ENCODE data around the gene TNFRSF4.

Gene TNFRSF4

DNA sequence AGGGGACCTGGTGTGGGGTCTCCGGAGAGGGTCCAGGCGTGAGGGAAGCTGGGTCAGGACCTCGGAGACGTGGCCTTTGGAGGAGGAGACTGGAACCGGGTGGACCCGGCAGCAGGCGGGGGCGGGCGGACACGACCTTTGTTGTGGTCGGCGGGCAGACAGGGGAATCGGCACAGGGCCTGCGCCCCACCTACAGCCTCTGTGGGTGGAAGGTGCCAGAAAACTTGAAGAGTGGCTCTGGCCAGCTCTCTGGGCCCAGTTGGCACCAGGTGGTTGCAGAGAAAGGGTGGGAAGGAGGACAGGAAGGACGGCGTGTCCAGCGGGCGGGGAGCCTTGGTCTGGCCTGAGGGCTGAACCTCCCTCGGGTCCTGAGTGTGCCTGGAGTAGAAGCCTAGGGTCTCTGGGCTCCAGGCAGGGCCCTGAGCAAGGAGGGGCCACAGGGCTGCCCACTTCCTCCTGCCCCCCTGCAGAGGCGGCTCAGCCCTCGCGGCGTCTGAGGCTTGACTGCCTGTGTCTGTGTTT lies 48.0 kb downstream of the TNFRSF4 start:
- Mint-ChIP-seq H3K4me1 (ENCODE audit: low read depth) (peaks cover 4% of the 10 kb centered on the region), H3K27ac (no peak overlapping the region), H3K9me3 (no peaks in the 10 kb centered on the region), H3K27me3 (ENCODE audit: low read depth) (peaks cover 4% of the 10 kb centered on the region), H3K36me3 (ENCODE audit: low read depth) (no peaks in the 10 kb centered on the region), H3K4me3 (no peak overlapping the region)
- DNase-seq (ENCODE audit: low spot score) = no peak

GRCh38 chr1:1165485-1165884 lies 48.5 kb downstream of the TNFRSF4 start:
- no peaks in the 10 kb centered on the region for H3K36me3 Mint-ChIP-seq (ENCODE audit: low read depth)
- no peak for DNase-seq (ENCODE audit: low spot score)
- peaks cover 4% of the 10 kb centered on the region for H3K4me1 Mint-ChIP-seq (ENCODE audit: low read depth)
- H3K27me3 Mint-ChIP-seq (ENCODE audit: low read depth) = peaks cover 4% of the 10 kb centered on the region
- no peak overlapping the region for H3K4me3 Mint-ChIP-seq
- H3K9me3 Mint-ChIP-seq = no peaks in the 10 kb centered on the region
- H3K27ac Mint-ChIP-seq = no peak overlapping the region

DNA sequence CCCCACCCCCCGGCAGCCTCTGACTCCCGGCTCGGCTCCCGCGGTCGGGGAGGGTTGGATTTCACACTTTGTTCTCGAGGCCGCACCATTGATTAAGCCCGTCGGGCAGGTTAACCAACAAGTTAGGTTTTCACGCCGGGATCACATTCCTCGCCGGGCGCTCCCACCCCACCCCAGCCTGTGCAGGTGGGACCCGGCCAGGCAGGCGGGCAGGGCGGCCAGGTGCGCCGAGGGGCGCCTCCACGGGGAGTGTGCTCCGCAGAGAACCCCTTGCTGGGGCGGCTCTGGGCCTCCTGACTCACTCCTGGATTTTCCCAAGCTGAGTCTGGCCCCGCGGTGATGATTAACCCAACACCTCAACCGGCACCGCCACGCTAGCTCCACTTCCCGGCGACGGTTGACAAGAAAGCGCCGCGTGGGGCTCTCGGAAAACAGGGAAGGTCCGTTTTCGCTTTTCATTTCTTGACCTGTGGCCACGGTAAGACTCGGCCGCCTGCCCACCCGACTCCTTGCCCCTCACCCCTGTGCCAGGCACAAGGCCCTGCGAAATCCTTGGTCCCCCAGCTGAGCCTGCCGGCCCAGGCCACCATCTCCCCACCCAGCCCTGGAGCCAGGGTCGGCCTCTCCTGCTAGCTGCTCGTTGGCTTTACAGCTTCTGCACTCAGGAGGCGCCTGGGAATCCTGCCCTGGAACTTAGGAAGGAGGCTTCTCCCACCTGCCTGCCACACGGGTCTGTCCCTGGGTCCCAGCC lies 49.1 kb downstream of the TNFRSF4 start:
- no peak overlapping the region for H3K27ac Mint-ChIP-seq
- H3K9me3 Mint-ChIP-seq = no peaks in the 10 kb centered on the region
- H3K4me1 Mint-ChIP-seq (ENCODE audit: low read depth) = no peaks in the 10 kb centered on the region
- no peaks in the 10 kb centered on the region for H3K36me3 Mint-ChIP-seq (ENCODE audit: low read depth)
- H3K27me3 Mint-ChIP-seq (ENCODE audit: low read depth) = peaks cover 2% of the 10 kb centered on the region
- H3K4me3 Mint-ChIP-seq = no peak overlapping the region
- no peak for DNase-seq (ENCODE audit: low spot score)

DNA sequence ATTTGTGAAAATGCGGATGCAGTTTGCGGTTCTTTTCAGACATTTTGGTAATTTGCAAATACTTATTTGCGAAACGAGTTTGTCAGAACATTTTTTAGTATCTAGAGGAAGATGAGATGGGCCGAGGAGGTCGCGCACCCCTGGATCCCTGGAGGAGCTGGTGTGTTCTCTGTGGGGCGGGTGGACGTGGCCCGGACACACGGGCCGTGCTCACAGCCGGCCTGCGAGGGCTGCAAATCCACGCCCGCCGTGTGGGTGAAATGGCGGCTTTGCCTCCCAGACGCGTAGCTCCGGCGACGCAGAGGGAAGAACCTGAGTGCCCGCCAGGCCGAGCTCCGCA lies 49.6 kb downstream of the TNFRSF4 start:
- H3K4me3 Mint-ChIP-seq = no peak overlapping the region
- no peak for DNase-seq (ENCODE audit: low spot score)
- H3K9me3 Mint-ChIP-seq = no peaks in the 10 kb centered on the region
- peaks cover 2% of the 10 kb centered on the region for H3K27me3 Mint-ChIP-seq (ENCODE audit: low read depth)
- no peaks in the 10 kb centered on the region for H3K36me3 Mint-ChIP-seq (ENCODE audit: low read depth)
- no peak overlapping the region for H3K27ac Mint-ChIP-seq
- H3K4me1 Mint-ChIP-seq (ENCODE audit: low read depth) = no peaks in the 10 kb centered on the region

DNA sequence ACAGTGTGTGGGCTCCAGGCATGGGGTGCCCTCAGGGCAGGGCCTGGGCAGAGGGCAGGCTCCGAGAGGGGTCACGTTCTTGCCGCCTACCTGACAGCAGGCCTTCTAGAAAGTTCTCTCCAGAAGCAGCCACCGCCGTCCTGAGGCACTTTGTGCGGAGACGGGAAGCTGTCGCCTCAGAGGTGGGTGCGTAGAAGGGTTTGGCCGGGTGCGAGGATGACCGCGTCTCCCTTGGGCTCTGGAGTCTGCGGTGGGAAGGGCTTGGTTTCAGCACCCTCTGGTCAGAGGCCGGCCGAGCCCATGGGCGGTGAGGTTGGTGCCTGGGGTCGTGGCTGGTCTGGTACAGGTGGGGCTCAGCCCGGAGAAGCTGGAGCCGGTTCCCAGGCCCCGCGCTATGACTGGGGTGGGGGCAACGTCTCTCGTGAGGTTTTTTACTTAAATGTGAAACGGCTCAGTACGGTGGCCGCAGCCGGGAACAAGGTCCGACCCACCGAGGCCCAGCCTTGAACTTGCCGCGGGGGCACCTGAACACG lies 50.3 kb downstream of the TNFRSF4 start:
- Mint-ChIP-seq H3K36me3 (ENCODE audit: low read depth) (no peaks in the 10 kb centered on the region), H3K27ac (no peak overlapping the region), H3K4me1 (ENCODE audit: low read depth) (no peaks in the 10 kb centered on the region), H3K27me3 (ENCODE audit: low read depth) (peaks cover 2% of the 10 kb centered on the region), H3K4me3 (no peak overlapping the region), H3K9me3 (no peaks in the 10 kb centered on the region)
- no peak for DNase-seq (ENCODE audit: low spot score)

DNA sequence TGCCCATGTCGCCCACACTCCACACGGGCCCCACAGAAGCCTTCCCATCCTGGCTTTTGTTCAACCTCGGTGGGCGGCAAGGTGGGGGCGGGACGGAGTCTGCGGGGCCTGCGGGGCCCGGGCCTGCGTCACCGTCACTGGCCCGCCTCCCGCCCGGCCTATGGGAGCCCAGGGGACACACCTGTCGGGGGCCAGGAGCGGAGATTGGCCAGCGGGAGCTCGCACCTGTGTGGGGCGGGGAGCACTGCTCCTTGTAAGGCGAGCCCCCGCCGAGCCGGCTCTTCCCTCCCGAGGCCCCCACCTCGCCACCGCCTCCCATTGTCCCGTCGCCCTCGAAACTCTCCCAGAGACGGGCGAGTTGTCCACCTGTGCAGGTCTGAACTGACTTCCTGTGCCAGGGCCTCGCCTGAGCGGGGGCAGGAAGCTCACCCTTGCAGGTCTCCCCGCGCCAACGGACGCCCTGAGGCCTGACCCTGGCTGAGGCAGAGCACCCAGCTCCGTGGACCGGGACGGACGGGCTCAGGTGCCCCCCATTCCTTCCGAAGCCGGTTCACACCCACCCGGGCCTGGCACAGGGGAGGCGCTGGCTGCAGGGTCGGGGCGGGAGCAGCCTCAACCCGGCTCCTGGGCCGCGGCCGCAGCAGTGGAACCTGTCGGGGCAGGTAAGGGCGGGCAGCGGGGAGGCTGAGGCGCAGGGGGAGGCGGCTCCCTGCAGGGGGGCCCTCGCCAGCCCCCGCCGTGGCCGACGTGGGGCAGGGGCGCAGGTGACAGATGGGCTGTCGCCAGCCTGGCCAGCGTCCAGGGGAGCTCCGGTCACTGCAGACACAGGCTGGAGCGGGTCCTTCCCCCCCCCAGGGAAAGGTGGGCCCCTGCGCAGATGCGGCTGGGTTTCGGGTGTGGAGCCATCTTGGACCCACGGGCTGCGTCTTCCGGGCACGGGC lies 51.1 kb downstream of the TNFRSF4 start:
- Mint-ChIP-seq H3K4me1 (ENCODE audit: low read depth) (no peaks in the 10 kb centered on the region), H3K4me3 (no peak overlapping the region), H3K36me3 (ENCODE audit: low read depth) (no peaks in the 10 kb centered on the region)

GRCh38 chr1:1161683-1162079 lies 52.3 kb downstream of the TNFRSF4 start:
- no peak for DNase-seq (ENCODE audit: low spot score)
- no peak overlapping the region for H3K27ac Mint-ChIP-seq
- H3K9me3 Mint-ChIP-seq = no peaks in the 10 kb centered on the region
- peaks cover 2% of the 10 kb centered on the region for H3K27me3 Mint-ChIP-seq (ENCODE audit: low read depth)
- no peak overlapping the region for H3K4me3 Mint-ChIP-seq
- H3K36me3 Mint-ChIP-seq (ENCODE audit: low read depth) = no peaks in the 10 kb centered on the region
- no peaks in the 10 kb centered on the region for H3K4me1 Mint-ChIP-seq (ENCODE audit: low read depth)

More for the DNA sequence above, 51.1 kb downstream of the TNFRSF4 start:
- Mint-ChIP-seq H3K27ac (no peak overlapping the region), H3K9me3 (no peaks in the 10 kb centered on the region), H3K27me3 (ENCODE audit: low read depth) (peaks cover 2% of the 10 kb centered on the region)
- no peak for DNase-seq (ENCODE audit: low spot score)

Measured in T-helper 2 cell treated with Interferon-gamma antibody and Interleukin-4, amounts not matched to agents 5 μg/mL and 100 μg/mL, for 36 hours (primary cell).